ENCODE results near the gene TMEM190. TPM values are rescaled to one million over a fixed set of nuclear protein-coding genes. Genes with fewer than 3 reads are reported as not detected.
"Not testable (repeated sequence)": the region's sequence is repeated elsewhere in the genome, so short reads cannot be mapped to it uniquely, and the experiment has no call there.

The TMEM190 gene
- total and polyA plus RNA-seq, 10 donors, result 0.20 TPM; not detected in 9

DNA sequence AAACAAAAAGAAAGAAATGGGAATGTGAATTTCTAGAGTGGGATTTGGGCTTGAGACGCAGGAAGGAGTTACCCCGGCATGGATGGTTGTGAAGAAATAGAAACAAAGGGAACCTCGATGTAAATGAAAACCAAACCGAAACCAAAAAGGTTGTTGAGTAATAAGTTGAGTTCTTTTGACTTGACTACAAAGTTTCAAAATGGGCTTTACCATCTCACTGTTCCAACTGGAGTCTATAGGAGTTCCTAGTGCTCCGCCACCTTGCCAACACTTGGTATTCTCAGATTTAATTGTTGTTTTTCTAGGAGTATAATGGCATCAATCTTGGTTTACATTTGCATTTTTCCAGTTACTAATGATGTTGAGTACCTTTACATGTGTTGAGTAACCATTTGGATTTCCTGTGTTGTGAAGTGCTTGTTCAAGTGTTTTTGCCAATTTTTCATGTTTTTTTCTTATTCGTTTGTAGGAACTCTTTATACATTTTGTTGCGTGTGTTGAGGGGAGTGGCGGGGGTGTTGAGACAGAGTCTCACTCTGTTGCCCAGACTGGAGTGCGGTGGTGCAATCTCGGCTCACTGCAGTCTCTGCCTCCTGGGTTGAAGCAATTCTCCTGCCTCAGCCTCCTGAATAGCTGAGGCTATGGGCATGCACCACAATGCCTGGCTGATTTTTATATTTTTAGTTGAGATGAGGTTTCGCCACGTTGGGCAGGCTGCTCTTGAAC lies 21.7 kb downstream of the TMEM190 start:
- peak overlapping the region in 6 of 8 donors; percentile 9 to 81 (median 63) for H3K27ac ChIP-seq
- peaks cover 0 to 29% (median 2%) of the 10 kb centered on the region in 6 donors for H3K4me1 ChIP-seq
- H3K4me3 ChIP-seq, result peak overlapping the region in 1 of 8 donors; percentile 10
- TF ChIP-seq POLR2A (IDR thresholded peaks at IDR 0.05) (no peak), POLR2AphosphoS5 (IDR thresholded peaks at IDR 0.05) (no peak)
- TF ChIP-seq, protein P1, sequence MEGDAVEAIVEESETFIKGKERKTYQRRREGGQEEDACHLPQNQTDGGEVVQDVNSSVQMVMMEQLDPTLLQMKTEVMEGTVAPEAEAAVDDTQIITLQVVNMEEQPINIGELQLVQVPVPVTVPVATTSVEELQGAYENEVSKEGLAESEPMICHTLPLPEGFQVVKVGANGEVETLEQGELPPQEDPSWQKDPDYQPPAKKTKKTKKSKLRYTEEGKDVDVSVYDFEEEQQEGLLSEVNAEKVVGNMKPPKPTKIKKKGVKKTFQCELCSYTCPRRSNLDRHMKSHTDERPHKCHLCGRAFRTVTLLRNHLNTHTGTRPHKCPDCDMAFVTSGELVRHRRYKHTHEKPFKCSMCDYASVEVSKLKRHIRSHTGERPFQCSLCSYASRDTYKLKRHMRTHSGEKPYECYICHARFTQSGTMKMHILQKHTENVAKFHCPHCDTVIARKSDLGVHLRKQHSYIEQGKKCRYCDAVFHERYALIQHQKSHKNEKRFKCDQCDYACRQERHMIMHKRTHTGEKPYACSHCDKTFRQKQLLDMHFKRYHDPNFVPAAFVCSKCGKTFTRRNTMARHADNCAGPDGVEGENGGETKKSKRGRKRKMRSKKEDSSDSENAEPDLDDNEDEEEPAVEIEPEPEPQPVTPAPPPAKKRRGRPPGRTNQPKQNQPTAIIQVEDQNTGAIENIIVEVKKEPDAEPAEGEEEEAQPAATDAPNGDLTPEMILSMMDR (IDR thresholded peaks at IDR 0.05 in 8 of 11, conservative IDR thresholded peaks at IDR 0.05 in 3 of 11), result no peak
- H3K36me3 ChIP-seq, result peaks cover 0 to 39% (median 30%) of the 10 kb centered on the region in 6 donors
- H3K9me3 ChIP-seq, result no peaks in the 10 kb centered on the region
- no peaks in the 10 kb centered on the region for H3K27me3 ChIP-seq (replicated peaks in 1 of 7)
- WGBS, 5 donors, result 44 to 84% (median 62%) methylated on average over 12 of the region's 12 CpGs
- intact Hi-C loops (cut with DNase I; ENCODE audit: low total_unique reads), result no loop called here
- no peak for DNase-seq

DNA sequence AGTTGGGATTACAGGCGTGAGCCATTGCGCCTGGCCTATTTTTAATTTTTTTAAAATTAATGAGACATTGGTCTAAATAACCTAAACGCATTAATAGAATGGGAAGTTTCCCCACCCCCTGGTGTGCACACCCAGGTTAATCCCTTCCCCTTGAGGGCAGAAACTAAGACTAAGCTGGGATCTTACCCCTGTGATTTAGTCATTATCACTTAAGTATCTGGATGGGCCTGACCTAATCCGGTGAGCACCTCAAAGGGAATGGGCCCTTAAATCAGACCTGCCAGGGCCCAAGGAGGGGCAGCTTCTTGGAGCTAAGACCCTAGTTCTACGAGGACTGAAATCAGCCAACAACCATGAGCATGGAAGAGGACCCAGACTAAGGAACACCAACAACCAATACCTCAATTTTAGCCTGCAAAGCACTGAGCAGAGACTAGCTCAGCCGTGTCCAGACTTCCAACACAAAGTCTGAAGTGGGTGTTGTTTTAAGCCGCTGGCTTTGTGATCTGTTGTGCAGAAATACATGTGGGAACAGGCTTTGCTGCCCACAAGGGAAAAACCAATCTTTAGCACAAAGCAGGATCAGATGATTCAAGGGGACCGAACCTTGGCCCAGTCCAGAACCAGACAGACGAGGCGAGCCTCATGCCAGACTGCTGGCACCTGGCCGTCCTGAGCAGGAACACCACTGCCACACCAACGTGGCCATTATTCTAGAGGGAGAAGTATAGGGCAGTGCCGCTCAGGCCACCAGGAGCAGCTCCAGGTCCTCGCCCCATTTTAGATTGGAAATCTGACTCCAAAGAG lies 23.9 kb downstream of the TMEM190 start:
- intact Hi-C loops (cut with DNase I; ENCODE audit: low total_unique reads), result no loop called here
- peaks cover 0 to 60% (median 38%) of the 10 kb centered on the region in 6 donors for H3K36me3 ChIP-seq
- no peaks in the 10 kb centered on the region for H3K27me3 ChIP-seq (replicated peaks in 1 of 7)
- WGBS, 5 donors, result 89 to 96% (median 92%) methylated on average over 14 of the region's 14 CpGs
- no peaks in the 10 kb centered on the region for H3K9me3 ChIP-seq
- TF ChIP-seq, protein P1 (IDR thresholded peaks at IDR 0.05 in 8 of 11, conservative IDR thresholded peaks at IDR 0.05 in 3 of 11), result no peak
- TF ChIP-seq POLR2AphosphoS5 (IDR thresholded peaks at IDR 0.05) (peak in 2 of 3 donors; percentile 19 to 35), POLR2A (IDR thresholded peaks at IDR 0.05) (no peak)
- H3K27ac ChIP-seq, result no peak overlapping the region
- DNase-seq, result no peak
- peaks cover 0 to 47% (median 3%) of the 10 kb centered on the region in 6 donors for H3K4me1 ChIP-seq
- H3K4me3 ChIP-seq, result no peak overlapping the region

DNA sequence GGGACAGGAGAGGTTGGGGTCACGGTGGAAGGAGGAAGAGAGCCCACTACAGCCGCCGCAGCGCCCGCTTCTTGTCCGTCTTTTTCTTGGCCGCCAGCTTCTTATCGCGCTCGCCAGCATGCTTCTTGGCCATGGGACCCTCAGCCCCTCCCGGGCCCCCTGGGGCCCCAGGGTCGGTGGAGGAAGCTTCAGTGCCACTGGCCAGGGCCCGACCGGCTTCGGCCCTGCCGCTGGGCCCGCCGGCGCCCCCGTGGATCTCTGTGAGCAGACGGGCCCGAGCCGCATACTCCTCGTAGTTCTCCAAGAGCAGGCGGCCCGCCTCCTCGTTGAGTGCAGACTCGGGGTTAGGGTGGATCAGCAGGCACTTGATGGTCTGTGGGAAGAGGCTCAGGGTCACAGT lies 24.8 kb downstream of the TMEM190 start:
- Histone ChIP-seq H3K4me1 (peaks cover under 1 to 56% (median 11%) of the 10 kb centered on the region in 6 donors), H3K36me3 (peaks cover 0 to 69% (median 41%) of the 10 kb centered on the region in 6 donors)
- H3K9me3 ChIP-seq; DNase-seq; H3K4me3 ChIP-seq; H3K27me3 ChIP-seq (replicated peaks in 1 of 7); intact Hi-C loops (cut with DNase I; ENCODE audit: low total_unique reads); H3K27ac ChIP-seq: not testable (repeated sequence)
- WGBS, 5 donors, result 89 to 95% (median 93%) methylated on average over 7 to 23 of the region's 28 CpGs

- intact Hi-C loops (cut with DNase I; ENCODE audit: low total_unique reads), result no loop called here
- Histone ChIP-seq H3K4me1 (peaks cover 7 to 65% (median 20%) of the 10 kb centered on the region in 6 donors), H3K4me3 (no peak overlapping the region), H3K27ac (no peak overlapping the region), H3K36me3 (peaks cover 0 to 70% (median 41%) of the 10 kb centered on the region in 6 donors), H3K9me3 (no peaks in the 10 kb centered on the region), H3K27me3 (replicated peaks in 1 of 7) (no peaks in the 10 kb centered on the region)
- no peak for DNase-seq
- 79 to 93% (median 92%) methylated on average over 2 of the region's 2 CpGs for WGBS, 5 donors
- no peak for TF ChIP-seq POLR2A (IDR thresholded peaks at IDR 0.05)
- no peak for TF ChIP-seq POLR2AphosphoS5 (IDR thresholded peaks at IDR 0.05)
- TF ChIP-seq, protein P1 (IDR thresholded peaks at IDR 0.05 in 8 of 11, conservative IDR thresholded peaks at IDR 0.05 in 3 of 11), result no peak
Observed at GRCh38 chr19:55402509-55402908, 25.9 kb downstream of the TMEM190 start.
